Measurements from ENCODE around the gene SPEF1.

DNA sequence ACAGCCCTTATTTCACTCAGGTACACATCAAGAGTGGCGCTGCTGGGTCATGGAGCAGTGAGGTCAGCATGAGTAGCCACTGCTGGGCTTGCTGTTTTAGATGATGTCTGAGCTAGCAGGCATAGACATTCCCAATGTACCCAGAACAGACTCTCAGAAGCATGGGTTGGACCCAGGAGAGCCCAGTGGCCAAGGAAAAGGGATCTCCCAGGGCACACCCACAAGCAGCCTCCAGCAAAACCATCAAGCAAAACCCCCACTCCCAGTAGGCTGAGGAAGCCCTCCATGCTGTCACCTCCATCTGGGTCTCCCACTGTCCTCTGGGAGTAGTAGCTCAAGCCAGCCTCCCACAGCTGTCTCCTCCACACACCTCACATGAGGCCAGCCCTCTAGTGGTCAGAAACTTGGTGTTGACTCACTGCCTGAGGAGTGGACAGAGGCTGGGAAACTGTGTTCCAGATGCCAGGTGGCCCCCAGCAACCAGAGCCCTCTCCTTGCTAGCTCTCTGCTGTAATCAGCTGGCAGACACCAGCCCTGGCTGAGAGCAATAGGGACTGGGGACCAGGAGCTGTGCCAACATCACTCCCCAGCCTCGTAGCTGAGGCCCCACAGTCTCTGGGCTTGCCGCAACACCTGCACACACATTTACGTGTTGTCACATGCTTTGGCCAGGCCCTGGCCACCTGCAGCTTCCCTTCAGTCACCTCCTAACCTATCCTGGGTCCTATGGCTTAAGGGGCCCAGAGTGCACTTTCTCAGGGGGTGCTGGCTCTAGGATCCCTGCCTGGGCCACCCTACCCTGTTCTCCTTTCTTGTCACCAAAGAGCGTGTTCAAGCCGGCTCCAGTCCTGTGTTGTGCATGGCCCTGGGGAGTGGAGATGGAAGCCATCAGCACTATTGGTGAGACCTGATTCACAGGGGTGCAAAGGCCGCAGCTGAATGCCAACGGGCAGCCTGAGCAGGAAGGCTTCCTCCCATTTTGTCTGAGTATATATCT, 37.2 kb upstream of the SPEF1 start:
- TF ChIP-seq POLR2A (IDR thresholded peaks at IDR 0.05; ENCODE audit: low read depth, low read length) = no peak
- no peak for TF ChIP-seq ASH2L (IDR thresholded peaks at IDR 0.05; ENCODE audit: borderline replicate concordance, low read depth)
- TF ChIP-seq, protein P1, sequence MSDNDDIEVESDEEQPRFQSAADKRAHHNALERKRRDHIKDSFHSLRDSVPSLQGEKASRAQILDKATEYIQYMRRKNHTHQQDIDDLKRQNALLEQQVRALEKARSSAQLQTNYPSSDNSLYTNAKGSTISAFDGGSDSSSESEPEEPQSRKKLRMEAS (IDR thresholded peaks at IDR 0.05; ENCODE audit: low read depth, low read length) = no peak
- no peak for TF ChIP-seq SIX5 (IDR thresholded peaks at IDR 0.05; ENCODE audit: low read depth, low read length, severe bottlenecking)
- TF ChIP-seq, protein P2, sequence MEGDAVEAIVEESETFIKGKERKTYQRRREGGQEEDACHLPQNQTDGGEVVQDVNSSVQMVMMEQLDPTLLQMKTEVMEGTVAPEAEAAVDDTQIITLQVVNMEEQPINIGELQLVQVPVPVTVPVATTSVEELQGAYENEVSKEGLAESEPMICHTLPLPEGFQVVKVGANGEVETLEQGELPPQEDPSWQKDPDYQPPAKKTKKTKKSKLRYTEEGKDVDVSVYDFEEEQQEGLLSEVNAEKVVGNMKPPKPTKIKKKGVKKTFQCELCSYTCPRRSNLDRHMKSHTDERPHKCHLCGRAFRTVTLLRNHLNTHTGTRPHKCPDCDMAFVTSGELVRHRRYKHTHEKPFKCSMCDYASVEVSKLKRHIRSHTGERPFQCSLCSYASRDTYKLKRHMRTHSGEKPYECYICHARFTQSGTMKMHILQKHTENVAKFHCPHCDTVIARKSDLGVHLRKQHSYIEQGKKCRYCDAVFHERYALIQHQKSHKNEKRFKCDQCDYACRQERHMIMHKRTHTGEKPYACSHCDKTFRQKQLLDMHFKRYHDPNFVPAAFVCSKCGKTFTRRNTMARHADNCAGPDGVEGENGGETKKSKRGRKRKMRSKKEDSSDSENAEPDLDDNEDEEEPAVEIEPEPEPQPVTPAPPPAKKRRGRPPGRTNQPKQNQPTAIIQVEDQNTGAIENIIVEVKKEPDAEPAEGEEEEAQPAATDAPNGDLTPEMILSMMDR (IDR thresholded peaks at IDR 0.05 in 2 of 3, conservative IDR thresholded peaks at IDR 0.05 in 1 of 3; ENCODE audit: control insufficient read depth in 2 of 3, extremely low read depth in 1 of 3, insufficient read depth in 1 of 3, low read depth in 3 of 3, low read length in 3 of 3) = peak; percentile 46 to 75 (median 52)
- no peak for TF ChIP-seq ESRRA (IDR thresholded peaks at IDR 0.05; ENCODE audit: low read length)
- TF ChIP-seq MYC (IDR thresholded peaks at IDR 0.05; ENCODE audit: insufficient read depth, insufficient read length, insufficient replicate concordance, low read length, severe bottlenecking) = no peak
- no peak for TF ChIP-seq SUPT20H (IDR thresholded peaks at IDR 0.05; ENCODE audit: borderline replicate concordance, control insufficient read depth, low read depth, low read length)
- TF ChIP-seq, protein P3, sequence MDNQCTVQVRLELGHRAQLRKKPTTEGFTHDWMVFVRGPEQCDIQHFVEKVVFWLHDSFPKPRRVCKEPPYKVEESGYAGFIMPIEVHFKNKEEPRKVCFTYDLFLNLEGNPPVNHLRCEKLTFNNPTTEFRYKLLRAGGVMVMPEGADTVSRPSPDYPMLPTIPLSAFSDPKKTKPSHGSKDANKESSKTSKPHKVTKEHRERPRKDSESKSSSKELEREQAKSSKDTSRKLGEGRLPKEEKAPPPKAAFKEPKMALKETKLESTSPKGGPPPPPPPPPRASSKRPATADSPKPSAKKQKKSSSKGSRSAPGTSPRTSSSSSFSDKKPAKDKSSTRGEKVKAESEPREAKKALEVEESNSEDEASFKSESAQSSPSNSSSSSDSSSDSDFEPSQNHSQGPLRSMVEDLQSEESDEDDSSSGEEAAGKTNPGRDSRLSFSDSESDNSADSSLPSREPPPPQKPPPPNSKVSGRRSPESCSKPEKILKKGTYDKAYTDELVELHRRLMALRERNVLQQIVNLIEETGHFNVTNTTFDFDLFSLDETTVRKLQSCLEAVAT (IDR thresholded peaks at IDR 0.05) = no peak
- TF ChIP-seq RELA (IDR thresholded peaks at IDR 0.05; ENCODE audit: borderline replicate concordance, partially characterized antibody) = no peak
- no peak for TF ChIP-seq FOXM1 (IDR thresholded peaks at IDR 0.05; ENCODE audit: low read depth, low read length)
- TF ChIP-seq TARDBP (IDR thresholded peaks at IDR 0.05; ENCODE audit: borderline replicate concordance) = no peak
- TF ChIP-seq CREB1 (IDR thresholded peaks at IDR 0.05; ENCODE audit: low read depth) = no peak
